NCI-H524 (cell line): ENCODE data around the gene RTKN.
"Not testable (repeated sequence)": the region's sequence is repeated elsewhere in the genome, so short reads cannot be mapped to it uniquely, and the experiment has no call there.

ENCODE experiments used
- DNase-seq, 2 experiments: peaks; one replicate each; lab custom pipeline; 2025; lab: John Stamatoyannopoulos, UW

Gene RTKN

GRCh38 chr2:74461187-74462053 is 19.7 kb upstream of the RTKN start:
- DNase-seq = peak in 1 of 2 experiments; percentile 16

DNA sequence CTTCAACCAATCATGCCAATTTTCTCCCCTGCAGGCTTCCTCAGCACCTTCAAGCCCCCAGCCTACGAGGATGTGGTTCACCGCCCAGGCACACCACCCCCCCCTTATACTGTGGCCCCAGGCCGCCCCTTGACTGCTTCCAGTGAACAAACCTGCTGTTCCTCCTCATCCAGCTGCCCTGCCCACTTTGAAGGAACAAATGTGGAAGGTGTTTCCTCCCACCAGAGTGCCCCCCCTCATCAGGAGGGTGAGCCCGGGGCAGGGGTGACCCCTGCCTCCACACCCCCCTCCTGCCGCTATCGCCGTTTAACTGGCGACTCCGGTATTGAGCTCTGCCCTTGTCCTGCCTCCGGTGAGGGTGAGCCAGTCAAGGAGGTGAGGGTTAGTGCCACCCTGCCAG is 18.4 kb upstream of the RTKN start:
- DNase-seq = not testable (repeated sequence)

DNA sequence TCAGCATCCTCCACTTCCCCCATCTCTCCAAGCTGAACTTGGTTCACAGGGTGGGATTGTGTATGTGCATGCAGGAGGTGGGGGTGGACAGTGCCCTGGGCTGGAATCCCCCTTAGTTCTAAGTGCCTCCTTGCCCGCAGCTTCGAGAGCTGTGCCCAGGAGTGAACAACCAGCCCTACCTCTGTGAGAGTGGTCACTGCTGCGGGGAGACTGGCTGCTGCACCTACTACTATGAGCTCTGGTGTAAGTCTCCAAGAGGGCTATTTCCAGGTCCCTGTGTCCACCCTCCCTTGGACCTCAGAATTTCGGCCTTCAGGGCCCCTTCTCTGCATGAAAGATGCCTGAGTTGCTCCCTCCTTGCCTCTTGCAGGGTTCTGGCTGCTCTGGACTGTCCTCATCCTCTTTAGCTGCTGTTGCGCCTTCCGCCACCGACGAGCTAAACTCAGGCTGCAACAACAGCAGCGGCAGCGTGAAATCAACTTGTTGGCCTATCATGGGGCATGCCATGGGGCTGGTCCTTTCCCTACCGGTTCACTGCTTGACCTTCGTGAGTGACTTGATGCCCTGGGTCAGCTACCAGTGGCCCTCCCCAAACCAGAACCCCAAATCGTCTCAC is 17.9 kb upstream of the RTKN start:
- not testable (repeated sequence) for DNase-seq

DNA sequence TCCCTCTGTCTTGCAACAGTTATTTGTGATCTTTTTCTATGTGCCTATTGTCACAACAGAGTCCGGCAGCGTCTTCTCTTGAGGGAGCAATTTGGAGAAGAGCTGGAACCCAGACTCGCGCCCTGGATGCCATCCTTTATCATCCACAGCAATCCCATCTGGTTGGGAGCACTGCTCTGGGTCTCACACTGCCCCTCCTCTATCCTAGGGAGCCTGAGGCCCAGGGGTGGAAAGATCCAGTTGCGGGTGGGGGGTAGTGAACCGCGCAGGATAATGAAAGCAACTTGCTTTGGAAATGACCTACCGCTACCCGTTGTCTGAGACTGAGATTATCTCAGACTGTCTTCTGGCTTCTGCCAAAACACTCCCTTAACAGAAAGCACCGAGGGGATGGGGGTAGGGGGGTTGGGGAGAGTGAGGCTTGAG is 17.2 kb upstream of the RTKN start:
- no peak for DNase-seq

DNA sequence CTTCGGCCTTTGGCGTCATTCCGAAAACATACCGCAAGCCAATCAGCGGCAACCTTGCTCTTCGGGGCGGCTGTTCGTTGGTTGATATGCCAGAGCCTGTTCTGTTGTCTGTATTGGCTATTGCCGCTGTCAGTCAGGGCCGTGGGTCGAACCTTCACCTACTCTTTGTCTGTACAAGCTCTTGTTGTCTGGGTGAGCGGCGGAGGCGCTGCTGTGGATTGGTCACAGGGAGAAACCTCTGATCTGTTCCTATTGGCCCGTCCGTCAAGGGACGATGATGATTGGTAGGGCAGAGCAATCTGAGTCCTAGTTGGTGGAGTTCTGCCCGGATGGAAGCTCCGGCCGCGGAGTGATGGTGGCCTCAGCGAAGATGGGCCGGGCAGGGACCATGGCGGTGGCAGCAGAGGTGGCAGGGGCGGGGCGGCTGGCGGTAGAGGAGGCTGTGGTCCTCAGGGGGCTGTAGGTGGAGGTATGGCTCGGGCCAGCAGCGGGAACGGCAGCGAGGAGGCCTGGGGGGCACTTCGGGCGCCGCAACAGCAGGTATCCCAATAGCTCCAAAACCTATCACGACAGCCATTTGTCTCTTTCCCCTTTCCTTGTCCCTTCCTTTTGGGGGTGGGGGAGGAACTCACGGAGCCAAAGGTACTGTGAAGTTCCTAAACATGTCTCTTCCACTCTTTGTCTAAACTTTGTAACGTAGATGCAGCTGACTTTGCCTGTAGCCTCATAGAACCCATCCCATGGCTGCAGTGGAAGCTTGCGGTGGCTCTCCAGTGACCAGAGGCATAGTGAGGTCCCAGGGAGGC is 16.6 kb upstream of the RTKN start, which contains the start of gene WBP1:
Gene WBP1 (plus strand): TSS at position 307 of the 806 bp plus-strand sequence. CDS start 165 bp downstream, at position 472.
- DNase-seq = peak; percentile 99 to 100

- DNase-seq = peak; percentile 38 to 55
Observed at GRCh38 chr2:74457549-74458131, 15.9 kb upstream of the RTKN start.

DNA sequence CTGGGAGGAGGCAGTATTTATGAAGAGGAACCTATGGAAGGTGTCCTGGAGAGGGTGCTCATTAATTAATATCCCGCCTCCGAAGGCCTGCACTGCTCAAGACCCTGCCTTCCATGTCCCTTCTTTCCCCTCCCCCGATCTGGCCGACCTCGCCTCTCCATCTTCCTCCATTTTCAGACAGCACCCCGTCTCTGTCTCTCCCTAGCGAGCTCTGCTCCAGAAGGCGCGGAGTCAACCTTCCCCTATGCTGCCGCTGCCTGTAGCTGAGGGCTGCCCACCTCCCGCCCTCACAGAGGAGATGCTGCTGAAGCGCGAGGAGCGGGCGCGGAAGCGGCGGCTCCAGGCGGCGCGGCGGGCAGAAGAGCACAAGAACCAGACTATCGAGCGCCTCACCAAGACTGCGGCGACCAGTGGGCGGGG is 15.4 kb upstream of the RTKN start:
- peak in 1 of 2 experiments; percentile 55 for DNase-seq

- peak; percentile 93 to 97 for DNase-seq
Observed at GRCh38 chr2:74454654-74455511, 13.1 kb upstream of the RTKN start, which contains the start of gene INO80B. INO80B (plus strand) TSS chr2:74455087; CDS start chr2:74455117, 30 bp downstream.

DNA sequence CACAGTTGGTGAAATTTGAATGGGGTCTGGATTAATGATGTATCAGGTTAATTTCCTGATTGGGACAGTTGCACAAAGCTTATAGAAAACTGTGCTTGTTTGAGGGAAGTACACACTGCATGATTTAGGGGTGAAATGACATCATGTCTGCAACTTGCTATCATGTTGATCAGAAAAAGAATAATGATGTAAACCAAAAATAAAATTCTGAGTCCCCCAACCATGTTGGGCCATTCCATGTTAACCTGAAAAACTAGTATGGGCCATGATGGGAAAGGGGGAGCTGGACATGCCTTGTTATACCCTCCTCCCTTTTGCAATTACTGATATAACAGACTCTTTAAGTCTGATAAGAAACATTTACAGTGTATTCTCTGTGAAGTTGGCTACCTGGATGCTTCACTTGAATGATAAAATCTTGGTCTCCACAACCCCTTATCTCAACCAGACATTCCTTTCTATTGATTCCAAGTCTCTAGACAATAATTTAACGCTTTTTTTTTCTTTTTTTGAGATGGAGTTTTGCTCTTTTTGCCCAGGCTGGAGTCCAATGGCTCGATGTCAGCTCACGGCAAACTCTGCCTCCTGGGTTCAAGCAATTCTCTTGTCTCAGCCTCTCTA is 8.9 kb upstream of the RTKN start:
- no peak for DNase-seq

DNA sequence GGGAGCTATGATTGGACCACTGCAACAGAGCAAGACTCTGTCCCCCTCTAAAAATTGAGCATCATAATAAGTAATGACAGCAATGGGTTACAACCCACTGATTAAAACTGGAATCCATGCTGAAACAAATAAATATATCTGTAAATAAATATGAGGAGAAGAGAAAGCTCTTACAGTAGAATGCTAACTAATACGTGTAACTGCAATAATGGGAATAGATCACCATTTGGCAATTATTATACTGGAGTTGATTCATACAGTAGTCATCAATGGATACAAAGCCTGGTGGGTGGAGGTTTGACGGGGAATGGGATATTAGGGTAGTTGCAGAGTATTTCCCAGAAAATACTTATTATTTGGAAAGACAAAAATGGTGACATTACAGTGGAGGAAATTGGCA is 7.0 kb upstream of the RTKN start:
- DNase-seq = no peak

GRCh38 chr2:74447230-74447999 is 5.7 kb upstream of the RTKN start:
- no peak for DNase-seq

GRCh38 chr2:74444498-74445318 is 3.0 kb upstream of the RTKN start:
- no peak for DNase-seq

DNA sequence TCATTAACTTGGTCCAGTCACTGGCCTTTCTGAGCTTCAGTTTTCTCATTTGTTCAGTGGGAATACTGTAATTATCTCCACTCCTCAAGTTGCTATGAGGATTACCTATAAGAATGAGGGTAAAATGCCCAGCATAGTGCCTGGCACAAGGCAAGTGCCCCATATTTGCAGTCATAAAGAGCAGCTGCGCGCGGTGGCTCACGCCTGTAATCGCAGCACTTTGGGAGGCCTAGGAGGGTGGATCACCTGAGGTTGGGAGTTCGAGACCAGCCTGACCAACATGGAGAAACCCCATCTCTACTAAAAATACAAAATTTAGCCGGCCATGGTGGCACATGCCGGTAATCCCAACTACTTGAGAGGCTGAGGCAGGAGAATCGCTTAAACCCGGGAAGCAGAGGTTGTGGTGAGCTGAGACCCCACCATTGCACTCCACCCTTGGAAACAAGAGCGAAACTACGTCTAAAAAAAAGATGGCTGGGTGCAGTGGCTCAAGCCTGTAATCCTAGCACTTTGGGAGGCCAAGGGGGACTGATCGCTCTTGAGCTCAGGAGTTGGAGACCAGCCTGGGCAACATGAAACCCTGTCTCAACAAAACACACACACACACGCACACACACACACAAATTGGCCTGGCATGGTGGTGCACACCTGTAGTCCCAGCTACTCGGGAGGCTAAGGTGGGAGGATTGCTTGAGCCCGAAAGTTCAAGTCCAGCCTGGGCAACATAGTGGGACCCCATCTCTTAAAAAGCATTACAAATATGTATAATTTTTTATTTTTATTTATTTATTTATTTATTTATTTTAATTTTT is 953 bp upstream of the RTKN start:
- not testable (repeated sequence) for DNase-seq

DNA sequence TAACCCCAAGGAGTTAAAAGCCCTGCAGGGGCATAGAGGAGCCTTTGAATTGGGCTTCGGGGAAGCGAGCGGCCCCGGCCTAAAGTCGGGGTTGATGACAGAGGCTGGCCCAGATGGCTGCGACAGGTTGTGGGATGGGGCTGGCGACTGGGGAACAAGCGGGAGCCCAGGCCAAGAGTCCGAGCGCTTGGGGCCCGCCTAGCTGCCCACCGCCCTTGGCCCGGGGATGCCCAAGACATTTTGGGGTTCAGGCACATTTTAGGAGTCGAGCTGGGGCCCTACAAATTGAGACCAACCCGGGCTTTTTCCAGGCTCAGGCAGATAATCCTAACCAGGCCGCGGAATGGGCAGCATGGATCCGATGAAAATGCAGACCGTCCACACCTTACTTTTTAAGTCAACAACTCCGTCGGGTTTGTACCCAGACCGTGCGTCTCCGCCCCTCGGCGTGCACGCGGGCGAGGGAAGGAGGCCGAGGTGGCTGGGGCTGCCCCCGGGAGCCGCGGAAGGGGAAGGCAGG is 507 bp downstream of the RTKN start:
- DNase-seq = peak in 1 of 2 experiments; percentile 57

- DNase-seq = peak; percentile 75 to 84
Observed at GRCh38 chr2:74440378-74441169, 1.2 kb downstream of the RTKN start.

GRCh38 chr2:74439803-74440377 is 1.8 kb downstream of the RTKN start:
- peak in 1 of 2 experiments; percentile 57 for DNase-seq
